GM18909 (cell line): ENCODE measurements around the gene SLC44A1.

Source experiments
- ATAC-seq: cut with Tn5 transposase; IDR thresholded peaks from one replicate; pipeline ENCODE4 v1.9.1; 2021; ENCODE audit warnings: mild to moderate bottlenecking; ENCODE audit not compliant: unreplicated experiment, poor library complexity

Gene SLC44A1

DNA sequence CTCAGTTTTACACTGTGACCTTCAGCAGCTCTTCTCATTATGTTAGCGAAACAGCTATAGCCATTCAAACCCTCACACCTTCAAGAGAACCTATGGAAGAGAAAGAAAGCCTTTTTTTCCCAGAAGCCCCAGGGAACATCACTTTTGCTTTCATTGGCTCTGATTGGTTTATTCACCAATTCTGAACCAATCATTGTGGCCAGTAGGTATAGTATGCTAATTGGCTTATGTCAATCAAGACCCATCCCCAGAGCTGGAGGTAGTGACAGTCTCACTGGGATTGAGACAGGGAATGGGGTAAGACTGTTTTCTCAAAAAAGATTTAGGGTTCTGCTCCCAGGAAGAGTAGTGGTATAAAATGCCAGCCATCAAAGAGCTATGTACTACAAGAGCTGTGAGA lies 129.3 kb downstream of the SLC44A1 start:
- no peak for ATAC-seq

- no peak for ATAC-seq
Measured at GRCh38 chr9:105375323-105375722, 130.9 kb downstream of the SLC44A1 start.

- no peak for ATAC-seq
Measured at GRCh38 chr9:105376893-105377292, 132.4 kb downstream of the SLC44A1 start.

DNA sequence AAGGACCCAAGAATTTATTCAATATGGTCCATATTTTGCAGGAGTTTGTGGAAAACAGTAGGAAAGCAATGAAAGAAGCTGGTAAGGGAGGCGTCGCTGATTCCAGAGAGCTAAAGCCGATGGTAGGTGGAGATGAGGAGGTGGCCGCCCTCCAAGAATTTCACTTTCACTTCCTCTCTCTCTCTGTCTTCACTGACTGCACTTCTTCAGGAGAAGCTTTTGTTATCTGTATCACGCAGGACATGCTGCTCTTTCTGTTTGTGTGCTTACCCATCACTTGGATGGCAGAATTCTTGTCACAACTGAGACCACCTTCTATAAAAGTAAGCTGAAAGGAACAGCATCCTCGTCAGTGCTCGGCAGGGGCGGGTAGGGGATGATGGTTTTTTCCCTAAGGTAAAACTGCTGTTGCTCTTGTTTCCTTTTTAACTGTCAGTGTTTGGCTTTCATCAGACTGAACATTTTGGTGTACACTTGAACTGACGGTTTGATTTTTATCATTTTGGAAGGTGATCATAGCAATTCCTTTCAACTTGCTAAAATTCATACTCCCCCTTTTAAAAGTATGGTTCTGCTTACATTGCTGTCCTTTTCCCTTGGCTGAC lies 141.0 kb downstream of the SLC44A1 start:
- peak; percentile 99 for ATAC-seq

GRCh38 chr9:105389796-105390195 lies 145.3 kb downstream of the SLC44A1 start:
- ATAC-seq, result no peak

DNA sequence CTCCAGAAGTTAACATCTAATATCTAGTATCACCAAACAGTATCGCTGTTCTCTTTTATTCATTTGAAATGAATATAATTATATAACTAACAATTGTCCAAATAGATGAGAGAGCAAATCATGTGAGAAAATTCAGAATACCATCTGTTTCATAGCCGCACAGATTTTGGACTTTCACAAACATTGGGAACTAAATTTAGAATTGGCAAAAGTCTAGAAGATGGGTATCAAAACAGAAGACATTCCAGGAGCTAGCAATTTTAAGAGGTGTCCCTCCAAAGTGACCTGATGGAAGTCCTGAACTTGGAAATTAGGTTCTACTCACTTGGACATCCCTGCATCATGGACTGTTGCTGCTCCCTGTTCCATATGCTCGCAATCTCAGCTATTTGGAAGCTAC lies 146.4 kb downstream of the SLC44A1 start:
- no peak for ATAC-seq

GRCh38 chr9:105391288-105391687 lies 146.8 kb downstream of the SLC44A1 start:
- no peak for ATAC-seq

DNA sequence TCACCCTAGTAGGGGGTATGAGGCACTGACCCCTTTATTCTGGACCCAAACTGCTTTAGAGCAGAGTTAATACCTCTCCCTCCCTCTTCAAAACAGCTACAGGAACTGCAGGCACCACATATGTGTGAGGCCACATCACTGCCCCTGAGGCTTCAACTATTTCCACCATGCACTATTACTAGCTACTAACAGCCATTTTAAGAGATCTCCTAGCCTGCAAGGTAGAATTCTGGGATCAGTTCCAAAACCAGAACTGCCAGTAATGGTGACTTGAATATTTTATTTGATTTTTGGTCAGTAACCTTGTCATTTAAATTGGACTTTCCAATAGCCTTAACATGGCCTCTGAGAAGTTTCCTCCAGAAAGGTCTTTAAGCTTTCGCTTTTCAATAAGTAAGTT lies 148.1 kb downstream of the SLC44A1 start:
- ATAC-seq, result no peak

GRCh38 chr9:105393576-105394344 lies 149.3 kb downstream of the SLC44A1 start:
- no peak for ATAC-seq

DNA sequence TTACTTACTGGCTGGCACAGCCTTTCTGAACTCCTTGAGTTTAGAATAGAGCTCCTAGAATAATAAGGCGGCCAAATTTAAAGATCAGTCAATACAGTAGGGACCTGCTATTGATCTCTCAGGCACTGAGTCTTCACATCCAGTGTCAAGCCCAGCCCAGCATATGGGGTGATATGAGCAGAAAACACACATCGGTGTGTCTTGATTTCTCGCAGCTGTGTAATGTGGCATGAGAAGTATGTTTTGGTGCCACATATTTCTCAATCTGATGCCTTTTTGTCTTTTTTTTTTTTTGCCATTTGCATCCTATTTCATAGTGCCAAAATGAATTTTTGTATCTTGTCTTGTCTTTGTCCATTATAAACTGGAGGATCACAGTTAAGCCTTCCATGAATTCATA lies 152.0 kb downstream of the SLC44A1 start:
- no peak for ATAC-seq

GRCh38 chr9:105396901-105397300 lies 152.4 kb downstream of the SLC44A1 start:
- ATAC-seq, result no peak

DNA sequence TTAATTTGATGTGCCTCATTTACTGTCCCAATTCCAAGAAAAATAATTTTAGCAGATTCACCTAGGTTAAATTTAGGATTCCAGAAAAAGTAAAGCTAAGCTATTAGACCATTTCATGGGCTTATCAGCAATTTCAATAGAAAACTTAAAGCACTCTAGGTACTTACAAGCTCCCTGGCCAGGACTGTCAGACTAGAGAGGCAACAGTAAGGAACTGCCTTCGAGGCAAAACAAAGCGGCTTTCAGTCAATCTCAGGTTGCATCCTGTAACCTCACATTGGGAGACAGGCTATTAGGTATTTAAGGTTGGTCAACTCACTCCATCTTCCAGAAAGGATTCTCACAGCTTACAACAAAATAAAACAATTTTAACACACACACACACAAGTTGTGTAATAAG lies 154.7 kb downstream of the SLC44A1 start:
- ATAC-seq, result no peak

GRCh38 chr9:105401651-105402050 lies 157.2 kb downstream of the SLC44A1 start:
- no peak for ATAC-seq

- no peak for ATAC-seq
Measured at GRCh38 chr9:105403552-105404248, 159.2 kb downstream of the SLC44A1 start.

GRCh38 chr9:105405514-105406131 lies 161.2 kb downstream of the SLC44A1 start:
- ATAC-seq, result peak; percentile 97

- no peak for ATAC-seq
Measured at GRCh38 chr9:105406369-105406768, 161.9 kb downstream of the SLC44A1 start.

- no peak for ATAC-seq
Measured at GRCh38 chr9:105413525-105413924, 169.1 kb downstream of the SLC44A1 start.

GRCh38 chr9:105414947-105415661 lies 170.7 kb downstream of the SLC44A1 start:
- ATAC-seq, result peak; percentile 65

DNA sequence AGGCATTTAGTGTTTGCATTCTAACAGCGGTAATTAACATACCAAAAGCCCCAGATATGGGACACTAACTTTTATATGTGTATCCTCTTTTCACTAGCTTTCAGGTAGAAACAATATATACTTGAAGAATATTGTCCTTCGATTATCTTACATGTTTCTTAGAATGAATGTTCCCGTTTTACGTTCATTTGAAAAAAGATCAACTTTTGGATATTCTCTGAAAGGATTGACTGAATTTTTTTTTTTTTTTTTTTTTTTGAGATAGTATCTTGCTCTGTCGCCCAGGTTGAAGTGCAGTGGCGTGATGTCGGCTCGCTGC lies 171.2 kb downstream of the SLC44A1 start:
- ATAC-seq, result no peak

DNA sequence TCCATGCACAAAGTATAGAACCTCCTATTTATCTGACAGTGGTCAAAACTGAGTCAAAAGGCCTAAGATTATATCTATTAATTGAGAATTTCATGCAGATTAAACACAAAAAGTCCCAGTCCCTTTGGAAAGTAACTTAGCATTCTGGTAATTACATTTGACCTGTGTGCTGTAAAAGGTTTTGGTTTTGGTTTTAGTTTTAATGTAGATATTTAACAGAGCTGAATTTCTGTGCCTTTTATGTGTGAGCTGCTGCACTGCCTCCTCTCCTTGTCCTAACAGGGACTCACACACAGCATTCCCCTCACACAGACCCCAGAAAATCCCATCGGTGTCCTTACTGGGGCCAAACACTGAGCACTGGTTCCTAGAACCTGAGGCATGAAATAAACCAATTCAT lies 172.4 kb downstream of the SLC44A1 start:
- peak; percentile 79 for ATAC-seq
